Left kidney (tissue), 2 donors: ENCODE results near the gene IYD. TPM values are rescaled to one million over a fixed set of nuclear protein-coding genes. Genes with fewer than 3 reads are reported as not detected.

Experiments
- DNase-seq: peaks from one replicate; pipeline ENCODE4 v3.0.0-alpha.2; 2013
- polyA plus RNA-seq: library from polyadenylated mRNA; unstranded; fragments of 120-200 nt; gene quantifications from one replicate; pipeline ENCODE4 v1.2.1, GENCODE V29; 2013; ENCODE audit not compliant: insufficient read length

The IYD gene
- polyA plus RNA-seq, 1 donor: 4.0 TPM

DNA sequence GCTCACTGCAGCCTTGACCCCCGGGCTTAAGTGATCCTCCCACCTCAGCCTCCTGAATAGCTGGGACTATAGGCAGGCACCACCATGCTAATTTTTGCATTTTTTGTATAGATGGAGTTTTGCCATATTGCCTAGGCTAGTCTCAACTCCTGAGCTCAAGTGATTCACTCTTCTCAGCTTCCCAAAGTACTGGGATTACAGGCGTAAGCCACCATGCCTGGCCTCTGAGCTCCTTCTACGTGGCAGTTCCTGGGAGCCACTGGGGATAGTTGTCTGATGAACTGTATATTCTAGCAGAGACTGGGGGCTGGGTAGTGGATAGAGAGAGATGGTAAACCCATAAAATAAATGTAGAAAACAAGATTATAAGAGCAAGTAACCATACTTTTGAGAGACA lies 26.1 kb downstream of the IYD start:
- DNase-seq: no peak

DNA sequence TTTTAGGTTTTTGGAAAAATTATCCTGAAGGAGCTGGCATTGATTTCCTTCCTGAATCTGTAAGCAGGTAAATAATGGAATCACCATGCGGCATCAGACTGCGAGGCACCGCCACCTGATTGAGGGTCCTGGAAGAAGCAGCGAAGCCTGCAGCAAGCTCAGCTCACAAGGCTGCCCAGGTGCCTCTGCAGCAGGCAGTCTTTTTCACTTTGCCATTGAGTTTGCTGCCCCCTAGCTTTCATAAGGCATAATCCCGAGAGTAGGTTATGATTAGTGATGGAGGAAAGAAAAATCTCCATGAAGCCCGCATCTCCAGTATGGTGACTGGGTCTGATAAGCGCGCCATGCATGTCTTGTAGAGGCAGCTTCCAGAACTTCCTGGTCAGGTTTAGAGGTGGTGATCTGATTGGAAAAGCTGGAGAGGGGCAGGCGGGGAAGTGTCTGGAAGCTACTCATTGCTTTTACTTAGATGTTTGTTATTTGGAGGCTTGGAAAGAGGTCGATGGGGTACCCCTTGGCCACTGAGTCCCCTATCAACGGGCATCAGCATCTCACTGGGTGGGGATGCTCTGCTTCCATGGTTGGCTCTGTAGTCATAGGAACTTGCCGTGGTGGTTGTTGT lies 26.7 kb downstream of the IYD start:
- peak; percentile 62 for DNase-seq

DNA sequence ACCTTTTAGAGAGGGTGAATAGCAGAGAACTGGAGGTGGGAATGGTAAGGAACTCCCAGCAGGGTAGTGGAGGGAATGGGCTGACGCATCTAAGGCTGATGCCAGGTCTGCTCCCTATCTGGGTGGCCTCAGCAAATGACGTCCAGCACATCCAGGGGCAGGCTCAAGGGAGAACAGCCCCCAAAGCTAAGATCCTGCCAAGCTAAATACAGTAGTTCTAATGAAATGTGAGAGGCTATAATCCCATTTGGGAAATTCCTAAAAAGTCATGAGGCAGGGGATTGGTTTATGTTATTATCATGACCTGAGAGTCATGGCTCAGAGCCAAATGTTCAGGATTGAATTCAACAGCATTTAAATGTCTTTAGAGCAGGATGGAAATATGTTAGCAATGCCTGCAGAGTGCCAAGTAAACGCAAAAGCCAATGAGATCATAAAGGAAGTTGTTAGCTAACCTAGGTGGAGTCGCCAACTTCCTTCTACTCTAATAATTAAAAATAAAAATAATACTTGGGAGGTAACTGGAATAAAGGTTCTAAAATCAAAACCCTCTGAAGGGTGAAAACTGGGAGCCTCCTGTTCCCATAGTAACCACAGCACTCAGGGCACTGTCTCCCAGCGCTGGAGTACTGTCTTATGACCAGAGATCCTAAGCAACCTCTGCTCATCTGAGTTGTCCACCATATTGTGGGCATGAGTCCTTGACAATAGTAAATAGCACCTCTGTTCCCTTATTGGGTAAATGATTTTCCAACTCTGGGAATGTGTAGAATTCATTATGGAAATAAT lies 34.8 kb downstream of the IYD start:
- peak; percentile 92 for DNase-seq

DNA sequence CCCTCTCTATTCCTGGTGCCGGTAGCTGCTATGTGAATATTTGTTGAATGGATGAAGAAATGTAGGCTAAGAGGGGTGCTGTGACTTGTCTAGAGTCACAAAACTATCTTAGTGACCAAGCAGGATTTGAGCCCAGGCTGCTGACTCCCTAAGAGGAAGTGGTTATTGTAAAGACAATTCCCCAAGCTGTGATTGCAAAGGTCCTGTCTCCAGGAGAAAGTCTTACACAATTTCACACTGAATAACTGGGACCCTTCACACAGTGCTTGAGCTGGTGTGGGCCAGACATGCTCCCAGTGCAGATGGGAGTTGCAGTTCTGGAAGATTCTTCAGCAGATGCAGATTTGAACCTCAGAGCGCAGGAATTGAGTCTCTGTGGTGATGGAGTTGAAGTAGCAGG lies 38.1 kb downstream of the IYD start:
- DNase-seq: no peak

DNA sequence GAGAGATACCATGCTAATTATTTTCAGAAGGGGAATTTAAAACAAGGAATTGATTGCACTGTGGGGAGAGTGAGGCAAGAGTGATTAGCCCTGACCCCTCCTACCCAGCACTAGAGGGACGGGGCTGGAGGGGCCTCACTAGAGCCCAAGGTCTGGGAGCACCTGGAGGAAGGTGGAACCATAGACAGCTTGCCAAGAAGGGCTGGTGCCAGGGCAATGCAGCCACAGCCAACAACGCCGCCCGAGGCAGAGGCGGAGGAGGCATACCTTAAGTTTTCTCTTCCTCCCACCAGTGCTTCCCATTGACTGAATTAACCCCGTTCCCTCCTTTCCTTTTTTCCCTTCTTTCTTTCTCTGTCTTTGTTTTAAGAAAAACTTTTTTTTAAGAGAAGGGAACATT lies 40.0 kb downstream of the IYD start:
- DNase-seq: no peak

DNA sequence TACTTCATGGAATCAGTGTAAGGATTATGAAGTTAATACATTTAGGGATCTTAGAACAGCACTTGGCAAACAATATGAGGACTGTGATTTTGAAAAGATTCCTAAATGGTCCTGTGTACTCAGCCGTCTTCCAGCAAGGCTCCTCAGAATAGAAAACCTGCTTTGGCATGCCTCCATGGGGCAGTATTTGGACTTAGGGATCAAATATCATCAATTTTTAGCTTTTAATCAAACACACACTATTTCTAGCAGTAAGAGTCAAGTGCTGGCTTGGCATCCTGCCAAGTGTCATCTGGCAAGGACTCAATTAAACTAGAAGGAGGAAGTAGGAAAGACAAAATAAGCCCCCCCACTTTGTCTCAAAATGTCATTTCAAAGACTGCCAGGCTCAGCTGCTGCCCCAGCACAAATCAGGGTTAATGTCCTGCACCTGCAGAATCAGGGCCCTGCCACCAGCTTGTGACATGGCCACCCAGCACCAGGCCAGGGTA lies 40.8 kb downstream of the IYD start:
- peak; percentile 56 for DNase-seq

DNA sequence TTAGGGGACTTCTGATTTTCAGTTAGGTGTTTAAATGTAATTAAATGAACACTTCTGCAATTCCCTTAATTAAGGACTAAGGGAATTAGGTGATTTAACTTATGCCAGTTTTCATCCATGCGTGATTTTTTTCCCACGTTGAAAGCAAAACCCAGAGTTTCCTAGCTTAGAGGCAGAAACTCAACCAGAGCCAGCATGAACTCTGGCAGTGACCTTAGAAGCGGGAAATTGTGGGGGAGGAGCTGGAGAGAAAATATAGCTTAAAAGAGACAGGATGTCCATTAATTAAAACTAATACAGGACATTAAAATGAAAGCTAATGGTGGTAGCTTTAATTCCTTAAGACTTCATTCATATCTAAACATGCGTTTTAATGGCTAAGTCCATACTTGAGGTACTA lies 41.6 kb downstream of the IYD start:
- DNase-seq: peak; percentile 71

DNA sequence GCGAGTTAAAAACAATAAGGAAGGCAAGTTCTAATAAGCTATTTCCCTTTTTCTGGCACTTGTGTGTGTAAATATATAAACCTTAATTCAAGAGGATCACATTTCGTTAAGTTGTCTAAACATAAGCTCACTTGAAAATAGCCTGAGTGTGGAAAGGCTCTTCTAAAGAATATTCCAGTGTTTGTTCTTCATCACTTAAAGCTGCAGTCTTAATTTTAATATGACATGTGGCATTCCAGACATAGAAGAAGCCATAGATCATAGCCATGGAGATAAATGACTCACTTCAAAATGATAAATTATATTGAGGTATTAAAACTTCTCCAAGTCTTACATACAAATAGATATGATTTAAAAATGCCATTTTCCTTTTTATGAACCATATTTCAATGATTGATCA lies 42.1 kb downstream of the IYD start:
- no peak for DNase-seq

DNA sequence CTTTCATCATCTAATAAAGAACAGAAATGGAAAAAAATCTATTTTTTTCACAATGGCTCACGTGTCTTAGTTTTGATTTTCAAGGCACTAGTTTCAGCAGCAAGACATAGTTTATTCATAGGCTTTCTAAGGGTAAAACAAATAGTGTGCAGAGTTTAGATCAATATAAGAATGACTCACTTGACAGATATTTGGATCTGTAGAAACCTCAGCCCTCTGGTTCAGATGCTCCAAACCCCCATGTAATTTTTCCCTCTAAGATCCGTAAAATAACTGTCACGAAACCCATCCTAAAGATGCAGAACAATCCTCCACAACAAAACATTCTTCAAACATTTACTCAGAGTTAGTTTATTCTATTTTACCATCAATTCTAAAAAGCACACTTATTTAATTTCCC lies 43.4 kb downstream of the IYD start:
- DNase-seq: no peak

DNA sequence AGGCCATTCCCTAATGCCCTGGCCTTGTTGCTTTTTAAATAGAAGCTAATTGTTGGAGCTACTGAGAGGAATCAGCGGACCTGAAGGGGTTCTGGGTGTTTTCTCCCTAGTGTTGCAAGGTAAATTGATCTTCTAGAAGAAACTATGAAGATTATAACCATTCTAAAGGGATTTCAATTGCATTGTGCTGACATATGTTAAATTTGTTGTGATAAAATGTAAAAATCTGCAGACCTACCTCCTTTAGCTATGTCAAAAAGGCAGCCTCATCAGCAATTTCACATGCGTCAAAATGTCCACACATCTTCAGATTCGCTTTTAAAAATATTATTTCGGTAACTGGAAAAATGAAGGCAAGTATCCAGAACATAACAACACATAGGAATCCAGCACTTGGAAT lies 44.4 kb downstream of the IYD start:
- no peak for DNase-seq

DNA sequence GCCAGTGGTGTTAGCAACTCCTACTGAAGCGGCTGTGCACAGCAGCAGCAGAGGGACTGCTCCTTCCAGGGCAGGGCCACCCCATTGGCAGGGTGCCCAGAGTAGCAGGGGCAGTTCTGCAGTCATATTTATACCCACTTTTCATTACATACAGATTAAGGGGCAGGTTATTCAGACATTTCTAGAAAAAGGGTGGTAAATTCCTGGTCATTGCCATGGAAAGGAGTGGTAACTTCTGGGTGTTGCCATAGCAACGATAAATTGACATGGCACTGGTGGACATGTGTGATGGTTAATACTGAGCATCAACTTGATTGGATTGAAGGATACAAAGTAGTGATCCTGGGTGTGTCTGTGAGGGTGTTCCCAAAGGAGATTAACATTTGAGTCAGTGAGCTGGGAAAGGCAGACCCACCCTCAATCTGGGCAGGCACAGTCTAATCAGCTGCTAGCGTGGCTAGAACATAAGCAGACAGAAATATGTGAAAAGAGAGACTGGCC lies 45.0 kb downstream of the IYD start:
- DNase-seq: no peak

DNA sequence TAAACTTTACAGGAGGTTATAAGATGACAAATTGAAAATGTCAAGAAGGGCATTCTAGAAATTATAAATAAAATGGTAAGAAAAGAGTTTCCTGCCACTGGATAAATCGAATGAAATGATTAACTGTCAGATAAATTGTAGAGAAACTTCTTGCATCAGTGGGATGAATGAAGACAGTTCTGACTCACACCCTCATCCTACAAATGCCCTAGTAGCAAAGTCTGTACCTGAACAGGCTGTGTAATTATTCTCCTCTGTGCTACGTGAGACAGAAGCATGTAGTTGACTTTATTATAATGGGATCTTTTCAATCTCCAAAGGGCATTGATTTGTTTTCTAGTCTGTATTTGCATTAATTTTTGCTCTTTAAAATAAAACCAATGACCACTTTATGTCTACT lies 47.3 kb downstream of the IYD start:
- no peak for DNase-seq

DNA sequence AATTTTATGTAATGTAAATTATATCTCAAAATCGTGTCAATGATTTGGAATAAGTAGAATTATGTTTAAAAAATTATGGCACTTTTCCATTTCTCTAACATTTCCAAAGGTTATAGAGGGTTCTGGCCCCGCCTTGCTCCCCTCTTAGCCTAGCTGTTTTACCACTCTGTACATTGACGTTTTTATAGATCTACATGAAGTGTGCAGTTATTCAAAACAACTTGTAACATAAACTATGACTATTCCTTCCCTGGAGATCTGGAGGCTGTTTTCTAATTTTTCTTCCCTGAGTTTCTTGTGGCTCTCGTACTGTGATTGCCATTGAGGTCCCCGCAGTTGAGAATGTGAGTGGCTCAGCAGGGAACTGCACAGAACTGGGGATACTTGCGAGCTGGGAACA lies 48.4 kb downstream of the IYD start:
- DNase-seq: no peak

DNA sequence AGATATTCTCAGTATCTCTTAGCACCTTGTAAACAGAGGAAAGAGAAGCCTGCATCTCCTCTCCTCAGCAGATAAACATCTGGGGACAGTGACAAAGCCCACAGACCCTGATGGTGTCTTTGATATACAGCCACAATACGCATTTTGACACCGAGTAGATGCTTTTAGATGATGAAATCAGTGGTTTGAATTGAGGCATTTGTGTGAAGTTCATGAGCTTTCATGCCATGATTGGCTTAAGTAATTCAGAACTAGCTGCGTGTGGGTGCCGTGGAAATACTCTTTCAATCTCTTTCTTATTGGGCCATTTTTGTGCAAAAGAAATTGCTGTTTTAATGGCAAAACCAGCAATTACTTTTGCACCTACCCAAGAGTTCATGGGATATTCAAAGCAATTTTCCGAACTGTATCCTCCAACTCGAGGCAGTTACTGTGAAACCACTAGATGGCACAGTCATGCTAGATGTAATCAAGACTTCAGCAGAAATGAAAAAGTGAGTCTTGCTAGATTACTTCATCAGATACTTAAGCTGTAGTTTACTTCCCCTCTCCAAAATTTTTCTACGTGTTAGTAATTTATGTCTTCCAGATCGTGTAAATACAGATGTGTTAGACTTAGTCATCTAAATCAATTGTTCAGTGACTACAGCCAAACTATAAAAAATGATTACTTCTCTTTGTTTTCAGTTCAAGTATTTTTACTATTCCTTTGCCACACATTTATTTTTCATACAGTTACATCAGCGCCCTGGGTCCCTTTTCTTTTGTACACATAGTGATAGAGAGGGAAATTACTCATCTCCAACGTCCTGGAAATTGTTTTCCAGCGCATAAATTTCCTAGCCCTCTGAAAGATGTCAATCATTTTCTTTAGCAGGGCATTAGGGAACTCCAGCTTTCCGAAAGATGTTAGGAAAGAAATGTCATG lies 49.4 kb downstream of the IYD start:
- DNase-seq: peak; percentile 86

DNA sequence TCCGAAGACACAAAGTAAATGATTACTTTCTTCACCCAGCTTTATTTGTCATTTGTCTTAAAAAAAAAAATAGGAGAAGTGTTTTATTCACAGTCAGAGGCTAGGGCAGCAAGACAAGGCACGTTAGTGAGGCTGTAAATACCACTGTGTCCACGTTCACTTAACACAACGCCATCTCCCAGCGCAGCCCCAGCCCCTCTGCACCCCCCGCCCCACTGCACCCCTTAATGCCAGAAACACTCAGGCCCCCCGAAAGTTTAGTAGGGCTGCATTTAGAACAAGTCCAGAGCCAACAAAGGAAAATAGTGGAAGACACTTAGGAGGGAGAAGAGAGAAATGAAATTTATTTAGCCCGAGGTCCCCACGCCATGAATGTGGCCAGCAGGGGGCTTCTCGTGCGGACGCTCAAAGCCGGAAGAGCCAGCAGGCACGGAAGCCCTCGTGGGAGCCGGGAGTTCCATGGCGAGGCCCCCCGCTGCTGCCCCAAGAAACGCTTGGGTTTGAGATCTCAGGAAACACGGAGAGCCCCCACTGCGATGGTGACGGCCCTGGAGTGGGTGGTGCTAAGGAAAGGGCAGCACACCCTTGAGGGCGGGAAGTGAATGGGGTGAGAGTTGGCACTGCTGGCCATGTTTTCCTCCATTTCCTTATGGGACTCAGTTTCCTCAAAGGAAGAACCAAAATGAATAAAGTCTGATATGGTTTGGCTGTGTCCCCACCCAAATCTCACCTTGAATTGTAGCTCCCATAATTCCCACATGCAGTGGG lies 50.2 kb downstream of the IYD start:
- peak; percentile 77 for DNase-seq

DNA sequence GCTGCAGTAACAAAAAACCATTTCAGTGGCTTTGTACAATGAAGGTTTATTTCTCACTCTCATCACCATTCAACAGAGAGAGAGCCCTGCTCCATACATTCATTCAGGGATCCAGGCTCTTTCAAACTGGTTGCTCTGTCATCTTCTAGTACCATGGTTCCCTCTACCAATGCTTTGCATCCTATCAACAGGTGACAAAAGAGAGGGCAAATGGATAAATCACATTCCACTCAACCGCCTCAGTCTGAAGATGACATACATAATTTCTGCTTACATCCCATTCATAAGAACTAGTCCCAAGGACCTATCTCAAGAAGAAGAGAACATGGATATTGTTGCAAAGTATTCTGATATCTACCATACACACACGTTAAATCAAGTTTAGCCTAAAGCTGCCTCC lies 51.6 kb downstream of the IYD start:
- no peak for DNase-seq

DNA sequence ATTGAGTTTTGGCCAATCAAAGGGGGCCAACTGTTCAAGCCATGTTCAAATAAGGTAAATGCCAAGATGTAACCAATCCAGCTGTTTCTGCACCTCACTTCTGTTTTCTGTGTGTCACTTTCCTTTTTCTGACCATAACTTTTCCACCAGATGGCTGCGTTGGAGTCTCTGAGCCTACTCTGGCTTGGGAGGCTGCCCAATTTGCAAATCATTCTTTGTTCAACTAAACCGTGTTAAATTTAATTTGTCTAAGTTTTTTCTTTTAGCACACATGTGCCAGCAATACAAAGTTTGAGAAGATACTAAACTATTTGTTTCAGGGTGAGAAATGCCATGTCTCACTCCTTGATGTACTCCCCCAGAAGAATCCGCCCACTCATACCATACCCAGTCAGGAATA lies 52.1 kb downstream of the IYD start:
- DNase-seq: no peak

DNA sequence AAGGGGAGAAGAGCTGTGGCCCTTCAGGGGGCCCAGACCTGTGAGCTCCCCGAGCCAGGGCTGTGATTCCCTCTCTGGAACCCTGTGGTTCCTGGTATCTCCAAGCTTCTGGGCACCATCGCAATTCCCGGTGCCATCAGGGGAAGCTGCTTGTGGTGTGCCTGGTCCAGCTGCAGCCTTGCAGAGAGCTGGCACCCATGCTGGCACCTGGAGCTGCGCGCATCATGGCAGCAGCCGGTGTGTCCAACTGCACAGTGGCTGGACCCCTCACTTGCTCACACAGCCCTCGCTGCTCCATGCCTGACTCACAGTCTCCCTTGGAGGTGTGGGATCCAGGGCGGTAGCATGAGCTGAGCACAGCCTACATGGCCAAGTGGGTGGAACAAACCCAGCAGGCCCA lies 56.7 kb downstream of the IYD start:
- no peak for DNase-seq

DNA sequence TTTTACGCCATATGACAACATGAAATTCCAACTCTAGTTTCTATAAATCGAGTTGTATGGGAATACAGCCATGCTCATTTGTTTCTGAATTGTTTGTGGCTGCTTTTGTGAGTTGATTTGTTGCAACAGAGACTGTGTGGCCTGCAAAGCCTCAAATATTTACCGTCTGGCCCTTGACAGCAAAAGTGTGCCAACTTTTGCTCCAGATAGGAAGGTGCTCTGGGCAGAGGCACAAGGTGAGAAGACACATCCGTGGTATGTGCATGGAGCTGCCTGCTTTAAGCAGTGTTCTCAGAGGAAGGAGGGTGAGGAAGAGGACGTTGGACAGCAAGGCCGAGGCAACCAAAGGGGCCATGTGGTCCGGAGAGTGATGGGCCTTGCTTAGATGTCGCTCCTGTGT lies 57.4 kb downstream of the IYD start:
- DNase-seq: no peak

DNA sequence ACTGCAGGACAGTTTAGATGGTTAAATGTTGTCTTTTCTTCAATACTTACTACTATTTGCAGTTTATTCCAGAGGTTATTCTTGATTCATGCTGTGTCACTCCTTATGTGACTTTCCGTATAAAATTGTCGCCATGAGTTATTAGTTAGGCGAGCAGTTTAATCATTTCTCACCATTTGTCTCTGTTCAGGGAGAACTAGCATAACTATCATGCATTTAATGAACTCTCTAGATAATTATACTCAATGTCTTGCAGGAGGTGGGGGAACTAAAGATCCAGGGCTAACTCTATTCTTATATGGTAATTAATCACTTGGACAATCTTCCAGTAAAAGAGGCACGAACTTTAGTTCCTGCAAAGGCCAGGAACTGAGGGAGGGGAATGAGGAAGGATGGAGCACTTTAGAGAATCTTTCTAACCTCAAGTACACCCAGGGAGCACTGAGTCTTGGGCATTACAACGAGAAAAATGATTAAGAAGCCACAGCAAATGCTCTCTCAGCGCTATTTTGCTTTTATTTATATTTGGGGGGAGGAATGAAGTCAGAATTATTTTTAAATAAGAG lies 58.3 kb downstream of the IYD start:
- peak; percentile 64 for DNase-seq

DNA sequence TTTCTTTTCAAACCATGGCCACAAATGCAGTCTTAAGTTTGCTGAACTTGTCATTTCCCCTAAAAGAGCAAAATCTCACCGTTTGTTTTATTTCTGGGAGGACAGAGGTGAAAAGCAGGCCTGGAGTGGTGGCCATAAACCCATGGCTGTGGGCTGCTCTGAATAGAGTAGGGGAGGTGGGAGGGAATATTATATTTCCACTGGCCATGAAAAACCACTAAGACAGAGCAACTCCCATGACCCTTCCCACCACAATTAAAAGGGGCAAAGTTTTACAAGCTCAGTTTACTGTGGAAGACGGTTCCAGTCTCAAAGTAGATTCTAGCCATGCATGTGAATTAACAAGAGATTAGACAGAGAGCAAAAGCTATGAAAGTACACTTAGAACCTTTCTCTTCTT lies 59.0 kb downstream of the IYD start:
- DNase-seq: peak; percentile 70

DNA sequence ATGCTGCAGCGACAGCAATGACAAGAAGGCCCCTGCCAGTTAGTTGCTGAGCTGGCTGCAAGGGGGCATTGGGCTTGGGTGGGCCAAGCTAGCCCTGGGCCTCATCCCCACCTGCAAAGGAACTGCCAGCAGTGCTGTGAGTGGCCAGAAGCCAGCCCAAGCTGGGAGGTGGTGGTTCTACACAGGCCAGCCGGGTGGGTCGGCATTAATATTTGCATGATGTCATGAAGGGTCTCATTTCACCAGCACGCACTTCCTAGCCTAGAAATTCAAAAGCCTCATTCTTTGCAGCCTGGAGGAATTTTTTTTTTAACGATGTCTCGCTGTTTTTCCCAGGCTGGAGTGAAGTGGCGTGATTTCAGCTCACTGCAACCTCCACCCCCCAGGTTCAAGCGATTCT lies 62.0 kb downstream of the IYD start:
- DNase-seq: no peak
